ENCODE measurements around the gene TMEM98.
"Not testable (repeated sequence)": the region's sequence is repeated elsewhere in the genome, so short reads cannot be mapped to it uniquely, and the experiment has no call there.

TMEM98 gene

GRCh38 chr17:32915245-32915644 is 12.7 kb upstream of the TMEM98 start:
- no peak for DNase-seq (ENCODE audit: low spot score)

- DNase-seq (ENCODE audit: low spot score): no peak
Measured at GRCh38 chr17:32916134-32916533, 11.8 kb upstream of the TMEM98 start.

- DNase-seq (ENCODE audit: low spot score): no peak
Measured at GRCh38 chr17:32917081-32917480, 10.9 kb upstream of the TMEM98 start.

DNA sequence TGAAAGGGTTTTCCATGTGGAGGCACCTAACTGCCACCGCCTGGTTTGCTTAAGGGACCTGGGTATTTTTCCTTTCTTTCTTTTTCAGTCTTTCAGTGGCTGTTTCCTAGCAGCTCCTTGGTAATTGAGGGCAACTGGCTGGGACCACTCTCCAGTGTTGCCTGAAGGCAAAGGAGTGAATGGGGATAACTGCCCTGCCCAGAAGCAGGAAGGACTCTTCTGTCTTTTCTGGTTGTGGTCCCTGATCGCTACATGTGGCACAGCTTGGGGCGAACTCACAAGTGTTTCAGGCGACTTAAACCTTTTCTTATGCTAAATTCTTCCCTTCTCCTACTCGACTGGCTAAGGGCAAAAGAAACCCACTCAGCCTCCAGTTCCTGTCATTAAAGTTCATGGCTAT is 10.1 kb upstream of the TMEM98 start:
- DNase-seq (ENCODE audit: low spot score): no peak

DNA sequence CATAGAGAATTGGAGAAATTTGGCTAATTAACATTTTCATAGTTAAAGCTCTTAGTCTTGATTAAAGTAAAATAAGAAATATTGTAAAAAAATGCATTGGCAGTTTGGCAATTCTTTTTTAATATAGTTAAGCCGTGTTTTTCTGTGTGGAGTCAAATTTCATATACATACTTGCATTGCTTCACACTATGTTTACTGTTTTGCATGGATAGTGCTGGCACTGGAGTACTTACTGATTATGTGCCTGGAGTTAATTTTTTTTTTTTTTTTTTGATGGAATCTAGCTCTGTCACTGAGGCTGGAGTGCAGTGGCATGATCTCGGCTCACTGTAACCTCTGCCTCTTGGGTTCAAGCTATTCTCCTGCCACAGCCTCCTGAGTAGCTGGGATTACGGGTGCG is 8.1 kb upstream of the TMEM98 start:
- not testable (repeated sequence) for DNase-seq (ENCODE audit: low spot score)

- no peak for DNase-seq (ENCODE audit: low spot score)
Measured at GRCh38 chr17:32920293-32920692, 7.7 kb upstream of the TMEM98 start.

GRCh38 chr17:32921017-32921416 is 6.9 kb upstream of the TMEM98 start:
- no peak for DNase-seq (ENCODE audit: low spot score)

GRCh38 chr17:32923905-32924304 is 4.0 kb upstream of the TMEM98 start:
- DNase-seq (ENCODE audit: low spot score): not testable (repeated sequence)

- DNase-seq (ENCODE audit: low spot score): no peak
Measured at GRCh38 chr17:32926183-32926582, 1.8 kb upstream of the TMEM98 start.

GRCh38 chr17:32926789-32927188 is 1.2 kb upstream of the TMEM98 start:
- DNase-seq (ENCODE audit: low spot score): not testable (repeated sequence)

GRCh38 chr17:32927201-32927723 is 691 bp upstream of the TMEM98 start:
- DNase-seq (ENCODE audit: low spot score): no peak

- no peak for DNase-seq (ENCODE audit: low spot score)
Measured at GRCh38 chr17:32928586-32929535, 908 bp downstream of the TMEM98 start.

DNA sequence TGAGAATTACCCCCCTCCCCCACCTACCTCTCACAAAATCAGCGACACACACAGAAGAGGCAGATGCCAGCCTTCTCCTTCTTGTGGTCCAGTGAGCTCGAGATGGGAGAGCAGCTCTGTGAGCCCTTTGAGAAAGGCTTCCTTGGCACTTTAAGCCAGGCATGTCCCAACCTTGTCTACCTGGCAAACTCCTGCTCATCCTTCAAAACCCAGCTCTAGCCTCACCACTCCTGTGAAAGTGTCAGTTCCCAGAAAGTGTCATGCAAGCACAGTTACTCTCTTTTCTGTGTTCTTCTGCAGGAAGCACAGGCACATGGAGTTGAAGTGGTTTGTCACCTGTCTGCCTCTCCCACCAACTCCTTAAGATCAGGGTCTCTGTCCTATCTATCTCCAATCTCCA is 1.6 kb downstream of the TMEM98 start:
- DNase-seq (ENCODE audit: low spot score): no peak

DNA sequence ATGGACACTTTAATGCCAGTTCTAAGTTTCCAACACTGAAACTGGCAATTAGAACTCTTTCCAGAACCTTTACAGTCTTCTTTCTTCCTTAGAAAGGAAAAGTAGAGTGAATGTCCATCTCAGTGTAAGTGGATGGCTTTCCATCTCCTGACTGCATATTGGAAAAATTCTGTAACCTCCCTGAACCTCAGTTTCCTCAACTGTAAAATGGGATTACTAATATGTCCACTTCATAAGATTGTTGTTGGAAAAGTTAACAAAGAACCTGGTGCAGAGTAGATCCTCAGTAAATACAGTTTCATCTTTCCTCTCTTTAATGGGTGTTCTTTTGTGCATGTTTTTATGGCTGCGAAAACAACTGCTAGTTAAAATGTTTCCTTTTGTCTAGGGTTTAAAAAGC is 2.6 kb downstream of the TMEM98 start:
- DNase-seq (ENCODE audit: low spot score): no peak

GRCh38 chr17:32931686-32932085 is 3.7 kb downstream of the TMEM98 start:
- no peak for DNase-seq (ENCODE audit: low spot score)

- DNase-seq (ENCODE audit: low spot score): no peak
Measured at GRCh38 chr17:32933881-32934280, 5.9 kb downstream of the TMEM98 start.

DNA sequence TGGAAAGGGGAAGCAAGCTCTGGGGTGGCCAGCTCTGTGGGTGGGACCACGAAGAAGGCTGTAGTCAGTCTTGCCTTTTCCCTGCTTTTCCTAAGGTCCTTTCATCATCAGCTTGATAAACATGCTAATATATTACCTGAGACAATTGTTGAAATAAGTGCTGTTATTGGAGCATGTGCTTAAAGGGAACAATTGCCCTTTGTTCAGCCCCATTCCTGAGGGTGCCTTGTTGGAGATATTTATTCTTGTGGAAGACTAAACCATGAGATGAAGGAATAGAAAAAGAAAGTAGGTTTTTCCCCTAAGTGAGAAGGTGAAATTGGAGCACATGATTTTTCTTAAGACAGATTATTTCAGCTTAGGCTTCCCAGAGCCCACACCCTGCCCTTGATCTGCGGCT is 7.8 kb downstream of the TMEM98 start:
- DNase-seq (ENCODE audit: low spot score): no peak

- DNase-seq (ENCODE audit: low spot score): no peak
Measured at GRCh38 chr17:32936186-32936893, 8.4 kb downstream of the TMEM98 start.

- peak; percentile 50 for DNase-seq (ENCODE audit: low spot score)
Measured at GRCh38 chr17:32936894-32937500, 9.0 kb downstream of the TMEM98 start.

DNA sequence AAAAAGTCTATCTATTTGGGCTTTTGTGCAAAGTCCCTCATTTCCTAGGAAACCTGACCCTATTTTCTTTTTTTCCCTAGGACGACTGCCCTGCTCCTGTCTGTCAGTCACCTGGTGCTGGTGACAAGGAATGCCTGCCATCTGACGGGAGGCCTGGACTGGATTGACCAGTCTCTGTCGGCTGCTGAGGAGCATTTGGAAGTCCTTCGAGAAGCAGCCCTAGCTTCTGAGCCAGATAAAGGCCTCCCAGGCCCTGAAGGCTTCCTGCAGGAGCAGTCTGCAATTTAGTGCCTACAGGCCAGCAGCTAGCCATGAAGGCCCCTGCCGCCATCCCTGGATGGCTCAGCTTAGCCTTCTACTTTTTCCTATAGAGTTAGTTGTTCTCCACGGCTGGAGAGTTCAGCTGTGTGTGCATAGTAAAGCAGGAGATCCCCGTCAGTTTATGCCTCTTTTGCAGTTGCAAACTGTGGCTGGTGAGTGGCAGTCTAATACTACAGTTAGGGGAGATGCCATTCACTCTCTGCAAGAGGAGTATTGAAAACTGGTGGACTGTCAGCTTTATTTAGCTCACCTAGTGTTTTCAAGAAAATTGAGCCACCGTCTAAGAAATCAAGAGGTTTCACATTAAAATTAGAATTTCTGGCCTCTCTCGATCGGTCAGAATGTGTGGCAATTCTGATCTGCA is 12.9 kb downstream of the TMEM98 start:
- DNase-seq (ENCODE audit: low spot score): no peak

DNA sequence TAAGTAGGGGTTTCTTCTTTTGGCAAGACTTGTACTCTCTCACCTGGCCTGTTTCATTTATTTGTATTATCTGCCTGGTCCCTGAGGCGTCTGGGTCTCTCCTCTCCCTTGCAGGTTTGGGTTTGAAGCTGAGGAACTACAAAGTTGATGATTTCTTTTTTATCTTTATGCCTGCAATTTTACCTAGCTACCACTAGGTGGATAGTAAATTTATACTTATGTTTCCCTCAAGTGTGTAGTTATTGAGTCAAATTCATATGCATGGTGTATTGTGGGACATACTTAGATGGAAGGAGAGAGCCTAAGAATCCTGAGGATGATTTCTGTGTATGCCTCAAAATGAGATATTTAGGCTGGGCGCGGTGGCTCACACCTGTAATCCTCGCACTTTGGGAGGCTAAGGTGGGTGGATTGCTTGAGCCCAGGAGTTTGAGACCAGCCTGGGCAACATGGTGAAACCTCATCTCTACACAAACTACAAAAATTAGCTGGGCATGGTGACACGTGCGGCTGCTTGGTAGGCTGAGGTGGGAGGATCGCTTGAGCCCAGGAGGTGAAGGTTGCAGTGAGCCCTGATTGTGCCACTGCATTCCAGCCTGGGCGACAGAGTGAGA is 13.6 kb downstream of the TMEM98 start:
- DNase-seq (ENCODE audit: low spot score): no peak

DNA sequence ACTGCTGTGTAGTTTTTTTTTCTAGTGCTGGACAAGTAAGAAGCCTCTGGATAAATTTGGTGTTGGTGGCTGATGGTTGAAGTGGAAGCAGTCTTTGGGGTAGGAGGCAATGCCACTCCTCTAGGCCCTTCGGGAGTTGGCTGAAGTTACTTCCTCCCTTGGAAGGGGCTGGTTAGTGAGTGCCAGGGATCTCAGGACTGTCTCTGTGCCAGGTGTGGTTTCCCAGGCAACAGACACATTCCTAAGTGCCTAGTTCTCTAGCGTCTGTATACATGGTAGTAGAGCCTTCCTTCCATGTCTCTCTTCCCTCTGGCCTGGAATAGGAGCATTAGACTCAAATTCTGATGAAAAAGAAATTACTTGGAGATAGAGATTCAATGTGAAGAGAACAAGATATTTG is 15.3 kb downstream of the TMEM98 start:
- no peak for DNase-seq (ENCODE audit: low spot score)
